Measurements from ENCODE around the gene RFNG. TPM values are rescaled to one million over a fixed set of nuclear protein-coding genes. Genes with fewer than 3 reads are reported as not detected.

The RFNG gene
- total and polyA plus RNA-seq, 2 of the 4 experiments (the other 2 are of a cell fraction): 6.8 to 47.3 TPM

GRCh38 chr17:82019690-82020571 is 31.7 kb downstream of the RFNG start:
- H2BK120ac ChIP-seq (ENCODE audit: low read depth, low read length): no peak overlapping the region
- no TSS peak for BruUV-seq (replicated peaks)
- H3K14ac ChIP-seq (replicated peaks; ENCODE audit: low read depth, low read length): no peak overlapping the region
- H2BK5ac ChIP-seq (ENCODE audit: low read depth, low read length, poor library complexity, severe bottlenecking): no peak overlapping the region
- in situ Hi-C loops (cut with MboI; ENCODE audit: low sequenced_read_pairs): loop anchor here (5.0 kb wide), 1 partner anchor 53 kb away; no protein-coding TSS in a partner anchor
- no peak overlapping the region for H3K9ac ChIP-seq (ENCODE audit: low read depth, low read length)
- H2BK20ac ChIP-seq (ENCODE audit: low read depth, low read length): no peak overlapping the region
- POLR2A ChIA-PET (ENCODE audit: unreplicated experiment): no interaction called here
- H3K9me1 ChIP-seq (ENCODE audit: insufficient read depth, low read length): no peaks in the 10 kb centered on the region
- no peaks in the 10 kb centered on the region for H3K27me3 ChIP-seq (ENCODE audit: control insufficient read depth, insufficient read depth, low read length)
- H4K8ac ChIP-seq (ENCODE audit: low read depth in 2 of 2, low read length in 2 of 2): no peak overlapping the region
- no peak overlapping the region for H3K4me3 ChIP-seq (ENCODE audit: insufficient read depth, low read depth, low read length)
- H3K4me2 ChIP-seq (ENCODE audit: low read depth, low read length): no peak overlapping the region
- no peak overlapping the region for H2BK15ac ChIP-seq (ENCODE audit: low read depth, low read length)
- H3K4ac ChIP-seq (ENCODE audit: low read depth, low read length): no peak overlapping the region
- no peak overlapping the region for H4K91ac ChIP-seq (ENCODE audit: insufficient read depth, low read depth, low read length)
- no peak overlapping the region for H4K5ac ChIP-seq (ENCODE audit: low read depth, low read length)
- no peak overlapping the region for H3K18ac ChIP-seq (ENCODE audit: low read depth, low read length)
- H4K20me1 ChIP-seq (ENCODE audit: insufficient read depth, low read length): peaks cover 24% of the 10 kb centered on the region
- peak; percentile 64 for TF ChIP-seq CTCF (conservative IDR thresholded peaks at IDR 0.05; ENCODE audit: low read depth, low read length)
- no peak for TF ChIP-seq CHD1 (IDR thresholded peaks at IDR 0.05; ENCODE audit: low read depth, low read length)
- TF ChIP-seq RAD21 (IDR thresholded peaks at IDR 0.05; ENCODE audit: low read length): peak; percentile 49
- TF ChIP-seq SMC3 (IDR thresholded peaks at IDR 0.05; ENCODE audit: low read depth, low read length): peak; percentile 41
- H3K79me1 ChIP-seq (ENCODE audit: low read depth in 1 of 2, low read length in 2 of 2): peaks cover 12 to 46% of the 10 kb centered on the region in 2 experiments
- intact Hi-C loops (cut with micrococcal nuclease): no loop called here
- H3K36me3 ChIP-seq (ENCODE audit: control insufficient read depth, insufficient read depth, low read length): peaks cover 6% of the 10 kb centered on the region; the same call in 1 of the 2 replicates
- no peak overlapping the region for H2AFZ ChIP-seq (replicated peaks; ENCODE audit: low read length, poor library complexity)
- peaks cover 13% of the 10 kb centered on the region for H3K4me1 ChIP-seq (ENCODE audit: control insufficient read depth, insufficient read depth, low read length)
- CTCF ChIA-PET: interaction anchor here (0.5 to 3.6 kb wide), 8 partner anchors 15 to 211 kb away, joined by 3 to 17 read pairs (median 3); partner anchors contain the start of genes DCXR and NOTUM
- DNase-seq: peak; percentile 21
- 73% methylated on average over 20 of the region's 34 CpGs; no CpG with 5 or more reads in 1 of the 2 experiments for WGBS, 2 experiments (ENCODE audit: extremely low coverage in 2 of 2, insufficient read length in 1 of 2)
- H3K27ac ChIP-seq (ENCODE audit: insufficient read depth, low read length): no peak overlapping the region
- no peak overlapping the region for H3K23ac ChIP-seq (ENCODE audit: low read depth, low read length)
- peak overlapping the region; percentile 67 for H2AK9ac ChIP-seq (replicated peaks; ENCODE audit: low read depth, low read length, poor library complexity)
- no peak for ATAC-seq (ENCODE audit: low read depth)
- H2AK5ac ChIP-seq (ENCODE audit: low read depth, low read length): peak overlapping the region; percentile 33; the same call in 1 of the 2 replicates
- no peaks in the 10 kb centered on the region for H3K9me3 ChIP-seq (ENCODE audit: control insufficient read depth, insufficient read depth, low read length)
- H3K56ac ChIP-seq (ENCODE audit: extremely low read depth, insufficient read depth, low read length): no peak overlapping the region
- dilution Hi-C loops (cut with HindIII; ENCODE audit: low sequenced_read_pairs, unreplicated experiment): no loop called here
